HG03060 (cell line): ENCODE data around the gene ARHGAP26.

Source experiments
- ATAC-seq: cut with Tn5 transposase; IDR thresholded peaks from one replicate; pipeline ENCODE4 v1.9.1; 2021; ENCODE audit warnings: low read depth, moderate number of reproducible peaks; ENCODE audit not compliant: unreplicated experiment

Gene ARHGAP26

GRCh38 chr5:142892021-142892420 lies 121.8 kb downstream of the ARHGAP26 start:
- no peak for ATAC-seq

GRCh38 chr5:142894315-142894714 lies 124.1 kb downstream of the ARHGAP26 start:
- no peak for ATAC-seq

- ATAC-seq, result no peak
Observed at GRCh38 chr5:142894749-142895148, 124.6 kb downstream of the ARHGAP26 start.

- no peak for ATAC-seq
Observed at GRCh38 chr5:142896325-142897007, 126.3 kb downstream of the ARHGAP26 start.

GRCh38 chr5:142897328-142897727 lies 127.2 kb downstream of the ARHGAP26 start:
- no peak for ATAC-seq

- no peak for ATAC-seq
Observed at GRCh38 chr5:142900927-142901326, 130.8 kb downstream of the ARHGAP26 start.

- no peak for ATAC-seq
Observed at GRCh38 chr5:142901476-142902185, 131.5 kb downstream of the ARHGAP26 start.

GRCh38 chr5:142902186-142902965 lies 132.2 kb downstream of the ARHGAP26 start:
- no peak for ATAC-seq

- no peak for ATAC-seq
Observed at GRCh38 chr5:142904416-142904815, 134.2 kb downstream of the ARHGAP26 start.

GRCh38 chr5:142905348-142905747 lies 135.2 kb downstream of the ARHGAP26 start:
- no peak for ATAC-seq

- no peak for ATAC-seq
Observed at GRCh38 chr5:142906863-142907671, 136.9 kb downstream of the ARHGAP26 start.

GRCh38 chr5:142908659-142909058 lies 138.5 kb downstream of the ARHGAP26 start:
- no peak for ATAC-seq

- ATAC-seq, result no peak
Observed at GRCh38 chr5:142910128-142910527, 140.0 kb downstream of the ARHGAP26 start.

GRCh38 chr5:142911170-142911569 lies 141.0 kb downstream of the ARHGAP26 start:
- no peak for ATAC-seq

GRCh38 chr5:142911775-142912174 lies 141.6 kb downstream of the ARHGAP26 start:
- ATAC-seq, result no peak

GRCh38 chr5:142913728-142914338 lies 143.7 kb downstream of the ARHGAP26 start:
- no peak for ATAC-seq

- ATAC-seq, result no peak
Observed at GRCh38 chr5:142915038-142915437, 144.9 kb downstream of the ARHGAP26 start.

- peak; percentile 79 for ATAC-seq
Observed at GRCh38 chr5:142915813-142916424, 145.7 kb downstream of the ARHGAP26 start.

- ATAC-seq, result no peak
Observed at GRCh38 chr5:142918959-142919635, 148.9 kb downstream of the ARHGAP26 start.
